GM12878 (cell line): ENCODE results near the gene PTPRS. TPM values are rescaled to one million over a fixed set of nuclear protein-coding genes. Genes with fewer than 3 reads are reported as not detected.

Source experiments
- ATAC-seq: fragments of 200-7000 bp; cut with Tn5 transposase; 3 replicates; pipeline ENCODE4 v1.9.1; 2020; ENCODE audit warnings: mild to moderate bottlenecking, moderate library complexity
- BruUV-seq: library from RNA; stranded (reverse); fragments of 400-500 nt; replicated peaks from 2 replicates; lab custom pipeline; 2021; lab: Mats Ljungman, UMichigan
- CTCF ChIA-PET: fragments of 300-600 bp; sonication (Branson Sonifier 250); formaldehyde crosslinking; extraction: SDS; loops from one replicate; lab custom pipeline; 2021; ENCODE audit warnings: inconsistent platforms; lab: Yijun Ruan, JAX
- POLR2A ChIA-PET: fragments of 350-600 bp; formaldehyde crosslinking; extraction: SDS; loops from one replicate; lab custom pipeline; 2021; ENCODE audit warnings: inconsistent platforms; lab: Charles Lee
- RAD21 ChIA-PET: fragments of 300-600 bp; sonication (Branson Sonifier 250); formaldehyde crosslinking; loops from one replicate; lab custom pipeline; 2023; ENCODE audit warnings: antibody characterized with exemption; ENCODE audit not compliant: unreplicated experiment; lab: Charles Lee
- SMC1A ChIA-PET: fragments of 300-600 bp; sonication (Branson Sonifier 250); formaldehyde crosslinking; loops from one replicate; lab custom pipeline; 2023; ENCODE audit not compliant: unreplicated experiment, uncharacterized antibody; lab: Charles Lee
- DNase-seq: peaks from one replicate; pipeline ENCODE4 v3.0.0-alpha.2; 2011; ENCODE audit warnings: low read depth, low spot score
- FAIRE-seq: peaks from 3 replicates; lab custom pipeline; 2011; peaks lifted over from hg19 to GRCh38; lab: Jason Lieb, UNC
- H2AFZ ChIP-seq: 2 replicates; pipeline ENCODE4 v1.6.0; 2011; ENCODE audit warnings: low read depth, low read length, control low read depth; ENCODE audit not compliant: control insufficient read depth
- H3K27ac ChIP-seq: 2 replicates; pipeline ENCODE4 v1.5.1; 2011; ENCODE audit warnings: control low read depth; ENCODE audit not compliant: control insufficient read depth, insufficient read depth
- H3K27me3 ChIP-seq, 2 experiments: replicated peaks in 1 of 2; 2 replicates each; pipeline versions ENCODE4 v1.6.0 to v1.6.1; 2011; ENCODE audit warnings: low read length in 1 of 2; ENCODE audit not compliant: control insufficient read depth in 2 of 2, insufficient read depth in 2 of 2
- H3K36me3 ChIP-seq, 2 experiments: 2 replicates each; pipeline ENCODE4 v1.5.1; 2011; ENCODE audit warnings: low read length in 1 of 2; ENCODE audit not compliant: control insufficient read depth in 2 of 2, insufficient read depth in 2 of 2
- H3K4me1 ChIP-seq: 2 replicates; pipeline ENCODE4 v1.6.1; 2011; ENCODE audit warnings: mild to moderate bottlenecking, low read length, moderate library complexity, mixed read lengths; ENCODE audit not compliant: control insufficient read depth, insufficient read depth
- H3K4me2 ChIP-seq: 2 replicates; pipeline ENCODE4 v1.6.0; 2011; ENCODE audit warnings: control low read depth; ENCODE audit not compliant: control insufficient read depth, insufficient read depth
- H3K4me3 ChIP-seq: fragments of 200-600 bp; sonication (generic); 2 replicates; pipeline ENCODE4 v1.5.1; 2016
- H3K79me2 ChIP-seq: 2 replicates; pipeline ENCODE4 v1.6.0; 2011; ENCODE audit warnings: low read length; ENCODE audit not compliant: control insufficient read depth, insufficient read depth
- H3K9ac ChIP-seq: 2 replicates; pipeline ENCODE4 v1.8.0; 2011; ENCODE audit warnings: low read length, control low read depth, mixed read lengths; ENCODE audit not compliant: control insufficient read depth, insufficient read depth
- H3K9me3 ChIP-seq: replicated peaks from 3 replicates; pipeline ENCODE4 v1.5.1; 2011; ENCODE audit warnings: mild to moderate bottlenecking, low read length; ENCODE audit not compliant: control insufficient read depth, insufficient read depth
- H4K20me1 ChIP-seq: 2 replicates; pipeline ENCODE4 v1.6.0; 2011; ENCODE audit not compliant: control insufficient read depth, insufficient read depth
- ATF7 ChIP-seq: fragments of 450-650 bp; IDR thresholded peaks from 2 replicates; pipeline ENCODE4 v1.6.1; 2016; ENCODE audit warnings: low read depth, mild to moderate bottlenecking
- FOXM1 ChIP-seq: IDR thresholded peaks from 2 replicates; pipeline ENCODE4 v1.6.1; 2012; ENCODE audit warnings: low read depth, mild to moderate bottlenecking, inconsistent platforms, low read length, moderate library complexity
- MTA3 ChIP-seq: IDR thresholded peaks from 2 replicates; pipeline ENCODE4 v1.6.1; 2012; ENCODE audit warnings: low read length, inconsistent platforms, borderline replicate concordance
- NKRF ChIP-seq: fragments of 450-650 bp; conservative IDR thresholded peaks from 2 replicates; pipeline ENCODE4 v1.6.1; 2017; ENCODE audit warnings: mild to moderate bottlenecking, moderate library complexity
- TARDBP ChIP-seq: IDR thresholded peaks from 2 replicates; pipeline ENCODE4 v1.6.1; 2016; ENCODE audit warnings: borderline replicate concordance
- TCF3 ChIP-seq: IDR thresholded peaks from 2 replicates; pipeline ENCODE4 v1.6.1; 2012; ENCODE audit warnings: low read depth, mild to moderate bottlenecking, low read length, borderline replicate concordance; ENCODE audit not compliant: insufficient read depth
- WGBS: methylation state at CpG from one replicate; pipeline ENCODE4 v1.1.6; 2016; ENCODE audit warnings: low lambda C conversion rate; ENCODE audit not compliant: insufficient replicate concordance, insufficient coverage; ENCODE audit errors: missing lambda C conversion rate; 5-methylcytosine and 5-hydroxymethylcytosine counted together
- in situ Hi-C: fragments of 300-500 bp; cut with MboI; formaldehyde crosslinking; loops from 9 replicates; pipeline ENCODE4 v1.14.3; 2018; ENCODE audit warnings: mixed read lengths
- intact Hi-C: fragments of 100-400 bp; cut with micrococcal nuclease; formaldehyde crosslinking; loops from one replicate; pipeline ENCODE4 v1.14.2; 2022; ENCODE audit not compliant: unreplicated experiment
- polyA plus RNA-seq, 11 experiments: library from polyadenylated mRNA; depleted of rRNA in 4 of 11; unstranded in 6 of 11; stranded (reverse) in 5 of 11; fragments of >200 nt; fragmentation: Nextera tagmentation in 4 of 11; fragmentation: Illumina TruSeq in 1 of 11; extraction: Ambion mirVana in 4 of 11; extraction: Trizol in 1 of 11; gene quantifications; 1 replicate in 1 of 11; 2 replicates in 10 of 11; pipeline versions ENCODE4 v1.2.1 to v1.2.3, GENCODE V29; 2011 to 2016; ENCODE audit warnings: inconsistent platforms in 2 of 11, missing spikeins in 2 of 11, low read depth in 1 of 11
- total RNA-seq, 4 experiments: library from RNA; depleted of rRNA in 3 of 4; stranded (reverse); fragments of >200 nt in 3 of 4; fragmentation: Illumina TruSeq in 1 of 4; extraction: Trizol in 1 of 4; gene quantifications; 2 replicates each; pipeline versions ENCODE4 v1.2.1 to v1.2.3, GENCODE V29; 2013 to 2021

PTPRS gene
- total and polyA plus RNA-seq, 10 of the 15 experiments (the other 5 are each of a cell fraction or from before 2014, with no cell fraction given) = 0.09 to 32.1 (median 0.71) TPM

GRCh38 chr19:5342573-5343201, 2.1 kb upstream of the PTPRS start:
- ATAC-seq (no peak), FAIRE-seq (no peak), DNase-seq (no peak)
- ChIA-PET CTCF (interaction anchor here (1.1 kb wide), 1 partner anchor 21 kb away, joined by 3 read pairs; no protein-coding TSS in a partner anchor), RAD21 (no interaction called here), POLR2A (no interaction called here), SMC1A (no interaction called here)
- Histone ChIP-seq H3K4me1 (peaks cover 4% of the 10 kb centered on the region; the same call in 1 of the 2 replicates), H3K4me3 (no peak overlapping the region), H3K4me2 (no peak overlapping the region), H3K27me3 (peaks cover 2 to 5% of the 10 kb centered on the region in 2 experiments; a peak in 2 of 4 replicates), H4K20me1 (no peaks in the 10 kb centered on the region), H2AFZ (no peak overlapping the region), H3K9me3 (peaks cover 1% of the 10 kb centered on the region; the same call in 1 of the 3 replicates), H3K27ac (no peak overlapping the region), H3K36me3 (no peaks in the 10 kb centered on the region), H3K79me2 (no peaks in the 10 kb centered on the region), H3K9ac (no peak overlapping the region)
- 30% methylated on average over 12 of the region's 12 CpGs for WGBS
- intact Hi-C loops = no loop called here
- in situ Hi-C loops = no loop called here
- TF ChIP-seq FOXM1 (no peak), NKRF (no peak), MTA3 (no peak), ATF7 (no peak), TCF3 (no peak), TARDBP (no peak)
- BruUV-seq = no TSS peak
